H9 (cell line): ENCODE measurements around the gene SHC1. TPM values are rescaled to one million over a fixed set of nuclear protein-coding genes. Genes with fewer than 3 reads are reported as not detected.

Source experiments
- DNase-seq: peaks from one replicate; pipeline ENCODE4 v3.0.0-alpha.2; 2017
- H2AFZ ChIP-seq: one replicate; pipeline ENCODE4 v1.6.1; 2013; ENCODE audit warnings: mild to moderate bottlenecking, low read length, control low read depth, moderate library complexity
- H2AK5ac ChIP-seq: 2 replicates; pipeline ENCODE4 v1.6.1; 2013; ENCODE audit warnings: low read length, control low read depth, mixed read lengths; ENCODE audit not compliant: insufficient read length
- H2BK120ac ChIP-seq: one replicate; pipeline ENCODE4 v1.6.1; 2013; ENCODE audit warnings: low read depth, mild to moderate bottlenecking, low read length, control low read depth, inconsistent platforms; ENCODE audit not compliant: poor library complexity, severe bottlenecking
- H2BK12ac ChIP-seq: 2 replicates; pipeline ENCODE4 v1.6.1; 2013; ENCODE audit warnings: low read length, control low read depth, mixed read lengths, low read depth; ENCODE audit not compliant: insufficient read length
- H2BK15ac ChIP-seq: 2 replicates; pipeline ENCODE4 v1.6.1; 2013; ENCODE audit warnings: low read depth, low read length, control low read depth
- H2BK20ac ChIP-seq: one replicate; pipeline ENCODE4 v1.6.1; 2013; ENCODE audit warnings: low read depth, mild to moderate bottlenecking, low read length, control low read depth, inconsistent platforms; ENCODE audit not compliant: poor library complexity, severe bottlenecking
- H2BK5ac ChIP-seq: 2 replicates; pipeline ENCODE4 v1.6.1; 2013; ENCODE audit warnings: low read length, control low read depth, mixed read lengths; ENCODE audit not compliant: insufficient read length
- H3K14ac ChIP-seq: 2 replicates; pipeline ENCODE4 v1.6.1; 2013; ENCODE audit warnings: low read length, control low read depth; ENCODE audit not compliant: insufficient read depth
- H3K18ac ChIP-seq: 2 replicates; pipeline ENCODE4 v1.6.1; 2013; ENCODE audit warnings: low read depth, mild to moderate bottlenecking, mixed read lengths, low read length, control low read depth; ENCODE audit not compliant: insufficient read length
- H3K23ac ChIP-seq: 2 replicates; pipeline ENCODE4 v1.6.1; 2013; ENCODE audit warnings: low read length, control low read depth, mixed read lengths, low read depth; ENCODE audit not compliant: insufficient read length
- H3K23me2 ChIP-seq: 2 replicates; pipeline ENCODE4 v1.6.1; 2013; ENCODE audit warnings: low read depth, mild to moderate bottlenecking, mixed read lengths, low read length, control low read depth; ENCODE audit not compliant: insufficient read length, poor library complexity, severe bottlenecking
- H3K27ac ChIP-seq: 2 replicates; pipeline ENCODE4 v1.5.1; 2013; ENCODE audit warnings: low read length, control low read depth, mixed read lengths, low read depth; ENCODE audit not compliant: insufficient read length
- H3K27me3 ChIP-seq: 2 replicates; pipeline ENCODE4 v1.6.1; 2013; ENCODE audit warnings: low read length, control low read depth, inconsistent platforms; ENCODE audit not compliant: insufficient read depth
- H3K4ac ChIP-seq: 2 replicates; pipeline ENCODE4 v1.6.1; 2013; ENCODE audit warnings: low read depth, mild to moderate bottlenecking, control low read depth, inconsistent platforms, low read length, moderate library complexity
- H3K4me1 ChIP-seq: 2 replicates; pipeline ENCODE4 v1.6.1; 2013; ENCODE audit warnings: low read length, control low read depth, inconsistent platforms; ENCODE audit not compliant: insufficient read depth
- H3K4me2 ChIP-seq: 2 replicates; pipeline ENCODE4 v1.6.1; 2013; ENCODE audit warnings: low read length, control low read depth, mixed read lengths; ENCODE audit not compliant: insufficient read length, insufficient read depth
- H3K56ac ChIP-seq: 2 replicates; pipeline ENCODE4 v1.6.1; 2013; ENCODE audit warnings: low read depth, mild to moderate bottlenecking, mixed read lengths, low read length, control low read depth; ENCODE audit not compliant: insufficient read length
- H3K79me1 ChIP-seq: 2 replicates; pipeline ENCODE4 v1.6.1; 2013; ENCODE audit warnings: low read depth, mild to moderate bottlenecking, moderate library complexity, low read length, control low read depth, inconsistent platforms; ENCODE audit not compliant: insufficient read depth, poor library complexity, severe bottlenecking
- H3K79me2 ChIP-seq: 2 replicates; pipeline ENCODE4 v1.6.1; 2013; ENCODE audit warnings: low read length, control low read depth, inconsistent platforms; ENCODE audit not compliant: insufficient read depth
- H3K9ac ChIP-seq: 2 replicates; pipeline ENCODE4 v1.6.1; 2013; ENCODE audit warnings: low read length, control low read depth, mixed read lengths; ENCODE audit not compliant: insufficient read length; ENCODE audit errors: extremely low read depth
- H3K9me3 ChIP-seq: one replicate; pipeline ENCODE4 v1.6.1; 2013; ENCODE audit warnings: low read depth, low read length, inconsistent platforms; ENCODE audit not compliant: control insufficient read depth
- H3T11ph ChIP-seq: one replicate; pipeline ENCODE4 v1.6.1; 2013; ENCODE audit warnings: mild to moderate bottlenecking, low read length, control low read depth, inconsistent platforms
- H4K20me1 ChIP-seq: one replicate; pipeline ENCODE4 v1.6.1; 2013; ENCODE audit not compliant: control insufficient read depth, insufficient read length, insufficient read depth
- H4K5ac ChIP-seq: 2 replicates; pipeline ENCODE4 v1.6.1; 2013; ENCODE audit warnings: low read depth, mild to moderate bottlenecking, mixed read lengths, low read length, control low read depth; ENCODE audit not compliant: insufficient read length
- H4K8ac ChIP-seq: replicated peaks from 2 replicates; pipeline ENCODE4 v1.6.1; 2013; ENCODE audit warnings: low read length, control low read depth, mixed read lengths, low read depth; ENCODE audit not compliant: insufficient read length
- H4K91ac ChIP-seq: 2 replicates; pipeline ENCODE4 v1.6.1; 2013; ENCODE audit warnings: low read depth, mild to moderate bottlenecking, moderate library complexity, mixed read lengths, low read length, control low read depth; ENCODE audit not compliant: insufficient read length
- H3K27ac Mint-ChIP-seq, 3 experiments: 2 replicates in 2 of 3; 3 replicates in 1 of 3; pipeline ENCODE4 v1.8.0; 2020 to 2021; ENCODE audit warnings: mixed read lengths in 3 of 3, mild to moderate bottlenecking in 1 of 3, moderate library complexity in 1 of 3
- H3K27me3 Mint-ChIP-seq: 2 replicates; pipeline ENCODE4 v1.8.0; 2021; ENCODE audit warnings: low read depth, mild to moderate bottlenecking, moderate library complexity, mixed read lengths
- H3K36me3 Mint-ChIP-seq, 3 experiments: 2 replicates in 2 of 3; 3 replicates in 1 of 3; pipeline ENCODE4 v1.8.0; 2020 to 2021; ENCODE audit warnings: low read depth in 3 of 3, mixed read lengths in 3 of 3; ENCODE audit not compliant: insufficient read depth in 1 of 3
- H3K4me1 Mint-ChIP-seq, 2 experiments: 2 replicates each; pipeline ENCODE4 v1.8.0; 2020; ENCODE audit warnings: mixed read lengths in 2 of 2
- H3K4me3 Mint-ChIP-seq, 2 experiments: 2 replicates in 1 of 2; 3 replicates in 1 of 2; pipeline ENCODE4 v1.8.0; 2020 to 2021; ENCODE audit warnings: mild to moderate bottlenecking in 2 of 2, mixed read lengths in 2 of 2, moderate library complexity in 1 of 2
- H3K9me3 Mint-ChIP-seq, 2 experiments: 2 replicates in 1 of 2; 3 replicates in 1 of 2; pipeline ENCODE4 v1.8.0; 2020; ENCODE audit warnings: mild to moderate bottlenecking in 2 of 2, mixed read lengths in 2 of 2, moderate library complexity in 1 of 2
- WGBS: extraction: QIAGEN DNeasy Blood & Tissue Kit; methylation state at CpG from one replicate; pipeline ENCODE4 v1.1.7; 2013; ENCODE audit warnings: missing lambda C conversion rate, low lambda C conversion rate, mixed read lengths; ENCODE audit not compliant: insufficient read length; ENCODE audit errors: extremely low coverage; 5-methylcytosine and 5-hydroxymethylcytosine counted together
- total RNA-seq: library from RNA; stranded (reverse); gene quantifications from 2 replicates; pipeline ENCODE4 v1.2.1, GENCODE V29; 2021
- TF ChIP-seq, protein P1 (sequence below): fragments of 200-600 bp; sonication (generic); conservative IDR thresholded peaks from 3 replicates; pipeline ENCODE4 v1.8.0; 2021; ENCODE audit warnings: antibody characterized with exemption, mild to moderate bottlenecking

SHC1 gene
- total RNA-seq, 1 experiment from 2014 or later, result 168 TPM

- no peak overlapping the region for H2BK120ac ChIP-seq
- no peak overlapping the region for H2BK12ac ChIP-seq
- no peak overlapping the region for H3K14ac ChIP-seq
- Mint-ChIP-seq H3K27me3 (peaks cover 3% of the 10 kb centered on the region), H3K4me1 (peaks cover 12 to 25% of the 10 kb centered on the region in 2 experiments), H3K4me3 (peak overlapping the region; percentile 81 to 93), H3K27ac (peak overlapping the region in 1 of 3 experiments; percentile 92; a peak in 2 of 7 replicates), H3K9me3 (peaks cover 0 to 2% of the 10 kb centered on the region in 2 experiments; a peak in 2 of 5 replicates), H3K36me3 (no peaks in the 10 kb centered on the region)
- H3K79me1 ChIP-seq, result no peaks in the 10 kb centered on the region
- WGBS, result no CpG with 5 or more reads among the region's 40 CpGs
- H2AK5ac ChIP-seq, result no peak overlapping the region
- no peaks in the 10 kb centered on the region for H3K4me1 ChIP-seq
- no peak overlapping the region for H4K8ac ChIP-seq
- H3K9ac ChIP-seq, result no peak overlapping the region
- H3K4me2 ChIP-seq, result peak overlapping the region; percentile 90
- no peak overlapping the region for H4K91ac ChIP-seq
- DNase-seq, result peak; percentile 89
- no peak overlapping the region for H3T11ph ChIP-seq
- H3K56ac ChIP-seq, result no peak overlapping the region
- no peak overlapping the region for H4K5ac ChIP-seq
- no peak overlapping the region for H3K27ac ChIP-seq
- no peaks in the 10 kb centered on the region; the same call in 1 of the 2 replicates for H3K79me2 ChIP-seq
- peaks cover 22% of the 10 kb centered on the region for H3K23me2 ChIP-seq
- no peak overlapping the region for H2BK5ac ChIP-seq
- H4K20me1 ChIP-seq, result no peaks in the 10 kb centered on the region
- no peak overlapping the region for H2AFZ ChIP-seq
- no peak overlapping the region for H3K4ac ChIP-seq
- TF ChIP-seq, protein P1, sequence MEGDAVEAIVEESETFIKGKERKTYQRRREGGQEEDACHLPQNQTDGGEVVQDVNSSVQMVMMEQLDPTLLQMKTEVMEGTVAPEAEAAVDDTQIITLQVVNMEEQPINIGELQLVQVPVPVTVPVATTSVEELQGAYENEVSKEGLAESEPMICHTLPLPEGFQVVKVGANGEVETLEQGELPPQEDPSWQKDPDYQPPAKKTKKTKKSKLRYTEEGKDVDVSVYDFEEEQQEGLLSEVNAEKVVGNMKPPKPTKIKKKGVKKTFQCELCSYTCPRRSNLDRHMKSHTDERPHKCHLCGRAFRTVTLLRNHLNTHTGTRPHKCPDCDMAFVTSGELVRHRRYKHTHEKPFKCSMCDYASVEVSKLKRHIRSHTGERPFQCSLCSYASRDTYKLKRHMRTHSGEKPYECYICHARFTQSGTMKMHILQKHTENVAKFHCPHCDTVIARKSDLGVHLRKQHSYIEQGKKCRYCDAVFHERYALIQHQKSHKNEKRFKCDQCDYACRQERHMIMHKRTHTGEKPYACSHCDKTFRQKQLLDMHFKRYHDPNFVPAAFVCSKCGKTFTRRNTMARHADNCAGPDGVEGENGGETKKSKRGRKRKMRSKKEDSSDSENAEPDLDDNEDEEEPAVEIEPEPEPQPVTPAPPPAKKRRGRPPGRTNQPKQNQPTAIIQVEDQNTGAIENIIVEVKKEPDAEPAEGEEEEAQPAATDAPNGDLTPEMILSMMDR, result peak; percentile 90
- H2BK15ac ChIP-seq, result no peak overlapping the region
- H3K9me3 ChIP-seq, result no peaks in the 10 kb centered on the region
- no peak overlapping the region for H3K18ac ChIP-seq
- no peaks in the 10 kb centered on the region for H3K27me3 ChIP-seq
- H3K23ac ChIP-seq, result no peak overlapping the region
- H2BK20ac ChIP-seq, result no peak overlapping the region
Measured at GRCh38 chr1:154998818-154999570, 28.4 kb upstream of the SHC1 start.
